Measurements from ENCODE around the gene FKBP5. TPM values are rescaled to one million over a fixed set of nuclear protein-coding genes. Genes with fewer than 3 reads are reported as not detected.

FKBP5 gene
- total RNA-seq, 1 experiment from 2014 or later: 33.9 TPM

DNA sequence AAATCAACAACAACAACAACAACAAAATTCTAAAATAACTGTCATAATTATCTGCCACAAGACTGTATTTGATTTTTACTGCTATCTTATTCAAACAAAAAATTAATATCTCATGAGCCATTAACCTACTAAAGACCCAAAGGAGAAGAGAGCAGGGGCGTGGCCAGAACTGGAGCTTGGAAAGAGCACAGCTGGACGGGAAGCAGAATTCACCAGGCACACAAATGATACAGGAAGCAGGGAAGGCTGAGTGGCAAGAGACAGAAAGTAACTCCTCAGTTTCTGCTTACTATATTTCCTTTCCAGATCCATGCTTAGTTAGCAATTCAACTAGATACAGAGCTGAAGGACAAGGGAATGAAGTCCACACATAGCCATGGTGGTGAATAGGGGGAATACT is 54.4 kb downstream of the FKBP5 start:
- peaks cover 9% of the 10 kb centered on the region in 2 experiments; a peak in 3 of 4 replicates for H3K4me1 Mint-ChIP-seq
- Histone ChIP-seq H2BK20ac (ENCODE audit: low read depth, low read length, poor library complexity, severe bottlenecking) (no peak overlapping the region), H4K8ac (replicated peaks; ENCODE audit: insufficient read length, low read depth, low read length) (no peak overlapping the region), H3K23ac (ENCODE audit: insufficient read length, low read depth, low read length) (no peak overlapping the region), H4K91ac (ENCODE audit: insufficient read length, low read depth, low read length) (no peak overlapping the region), H3K9me3 (ENCODE audit: control insufficient read depth, low read depth, low read length) (no peaks in the 10 kb centered on the region), H3K79me2 (ENCODE audit: insufficient read depth, low read length) (no peaks in the 10 kb centered on the region), H3K14ac (ENCODE audit: insufficient read depth, low read length) (no peak overlapping the region), H3K4me2 (ENCODE audit: insufficient read depth, insufficient read length, low read length) (no peak overlapping the region), H2BK5ac (ENCODE audit: insufficient read length, low read length) (no peak overlapping the region), H2BK120ac (ENCODE audit: low read depth, low read length, poor library complexity, severe bottlenecking) (no peak overlapping the region), H3K79me1 (ENCODE audit: insufficient read depth, low read depth, low read length, poor library complexity, severe bottlenecking) (no peaks in the 10 kb centered on the region), H3K4ac (ENCODE audit: low read depth, low read length) (no peak overlapping the region), H2BK15ac (ENCODE audit: low read depth, low read length) (no peak overlapping the region), H3K23me2 (ENCODE audit: insufficient read length, low read depth, low read length, poor library complexity, severe bottlenecking) (no peaks in the 10 kb centered on the region), H3K56ac (ENCODE audit: insufficient read length, low read depth, low read length) (no peak overlapping the region), H4K20me1 (ENCODE audit: control insufficient read depth, insufficient read depth, insufficient read length) (no peaks in the 10 kb centered on the region), H2AK5ac (ENCODE audit: insufficient read length, low read length) (no peak overlapping the region), H3K18ac (ENCODE audit: insufficient read length, low read depth, low read length) (no peak overlapping the region), H3K4me1 (ENCODE audit: insufficient read depth, low read length) (no peaks in the 10 kb centered on the region), H2BK12ac (ENCODE audit: insufficient read length, low read depth, low read length) (no peak overlapping the region), H3K27ac (ENCODE audit: insufficient read length, low read depth, low read length) (no peak overlapping the region), H4K5ac (ENCODE audit: insufficient read length, low read depth, low read length) (no peak overlapping the region), H3T11ph (ENCODE audit: low read length) (no peak overlapping the region), H2AFZ (ENCODE audit: low read length) (no peak overlapping the region), H3K9ac (ENCODE audit: extremely low read depth, insufficient read length, low read length) (no peak overlapping the region), H3K27me3 (ENCODE audit: insufficient read depth, low read length) (no peaks in the 10 kb centered on the region)
- no peak overlapping the region; a peak in 1 of 7 replicates for H3K27ac Mint-ChIP-seq
- no peak for DNase-seq
- peaks cover 2 to 23% (median 17%) of the 10 kb centered on the region in 3 experiments; a peak in 5 of 7 replicates for H3K36me3 Mint-ChIP-seq (ENCODE audit: insufficient read depth in 1 of 3, low read depth in 3 of 3)
- no peak overlapping the region for H3K4me3 Mint-ChIP-seq
- no peaks in the 10 kb centered on the region; the same call in 1 of the 2 replicates for H3K27me3 Mint-ChIP-seq (ENCODE audit: low read depth)
- no CpG with 5 or more reads among the region's 2 CpGs for WGBS (ENCODE audit: extremely low coverage, insufficient read length, low lambda C conversion rate)
- TF ChIP-seq, protein P1, sequence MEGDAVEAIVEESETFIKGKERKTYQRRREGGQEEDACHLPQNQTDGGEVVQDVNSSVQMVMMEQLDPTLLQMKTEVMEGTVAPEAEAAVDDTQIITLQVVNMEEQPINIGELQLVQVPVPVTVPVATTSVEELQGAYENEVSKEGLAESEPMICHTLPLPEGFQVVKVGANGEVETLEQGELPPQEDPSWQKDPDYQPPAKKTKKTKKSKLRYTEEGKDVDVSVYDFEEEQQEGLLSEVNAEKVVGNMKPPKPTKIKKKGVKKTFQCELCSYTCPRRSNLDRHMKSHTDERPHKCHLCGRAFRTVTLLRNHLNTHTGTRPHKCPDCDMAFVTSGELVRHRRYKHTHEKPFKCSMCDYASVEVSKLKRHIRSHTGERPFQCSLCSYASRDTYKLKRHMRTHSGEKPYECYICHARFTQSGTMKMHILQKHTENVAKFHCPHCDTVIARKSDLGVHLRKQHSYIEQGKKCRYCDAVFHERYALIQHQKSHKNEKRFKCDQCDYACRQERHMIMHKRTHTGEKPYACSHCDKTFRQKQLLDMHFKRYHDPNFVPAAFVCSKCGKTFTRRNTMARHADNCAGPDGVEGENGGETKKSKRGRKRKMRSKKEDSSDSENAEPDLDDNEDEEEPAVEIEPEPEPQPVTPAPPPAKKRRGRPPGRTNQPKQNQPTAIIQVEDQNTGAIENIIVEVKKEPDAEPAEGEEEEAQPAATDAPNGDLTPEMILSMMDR (conservative IDR thresholded peaks at IDR 0.05): no peak
- no peaks in the 10 kb centered on the region for H3K9me3 Mint-ChIP-seq
